GM19023 (cell line): ENCODE results near the gene MBTPS1.
A peak's percentile ranks its signal among the peaks of the same experiment; 100 is the strongest.

Experiments used
- ATAC-seq: cut with Tn5 transposase; IDR thresholded peaks from one replicate; pipeline ENCODE4 v1.9.1; 2021; ENCODE audit warnings: mild to moderate bottlenecking, moderate library complexity; ENCODE audit not compliant: unreplicated experiment

Gene MBTPS1

DNA sequence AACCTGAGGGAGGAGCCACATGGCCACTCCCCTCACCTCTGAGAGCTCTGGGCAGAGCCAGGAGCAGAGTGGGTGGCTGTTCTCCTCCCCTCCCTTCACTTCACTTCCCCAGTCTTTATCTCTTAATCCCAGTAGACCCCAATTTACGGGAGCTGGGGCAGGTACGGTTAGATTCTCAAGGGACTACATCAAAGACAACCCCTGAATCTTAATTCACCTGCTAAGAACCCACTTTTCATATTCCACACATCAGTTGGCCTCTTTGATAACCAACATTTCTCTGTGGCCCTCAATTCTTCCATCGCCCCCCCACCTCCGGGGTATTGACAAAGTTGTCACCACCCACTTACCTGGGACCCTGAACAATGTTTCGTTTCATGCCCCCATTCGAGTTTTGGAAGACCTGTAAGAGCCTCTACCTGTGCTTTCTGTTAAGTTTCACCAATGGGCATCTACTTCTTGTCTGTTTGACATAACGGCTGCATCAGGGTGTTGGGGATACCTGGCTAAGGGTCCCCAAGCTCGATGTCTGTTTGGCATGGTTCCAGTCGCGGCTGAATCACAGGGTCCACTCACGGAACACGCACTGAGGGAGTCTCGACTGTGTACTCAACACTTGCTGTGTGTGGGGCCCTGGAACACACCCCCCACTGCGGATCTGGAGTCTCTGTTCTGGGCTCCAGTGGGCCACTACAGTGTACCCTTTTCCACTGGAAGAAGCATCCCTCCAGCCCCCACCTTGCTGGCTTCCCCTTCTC lies 102.0 kb downstream of the MBTPS1 start:
- ATAC-seq, result no peak

DNA sequence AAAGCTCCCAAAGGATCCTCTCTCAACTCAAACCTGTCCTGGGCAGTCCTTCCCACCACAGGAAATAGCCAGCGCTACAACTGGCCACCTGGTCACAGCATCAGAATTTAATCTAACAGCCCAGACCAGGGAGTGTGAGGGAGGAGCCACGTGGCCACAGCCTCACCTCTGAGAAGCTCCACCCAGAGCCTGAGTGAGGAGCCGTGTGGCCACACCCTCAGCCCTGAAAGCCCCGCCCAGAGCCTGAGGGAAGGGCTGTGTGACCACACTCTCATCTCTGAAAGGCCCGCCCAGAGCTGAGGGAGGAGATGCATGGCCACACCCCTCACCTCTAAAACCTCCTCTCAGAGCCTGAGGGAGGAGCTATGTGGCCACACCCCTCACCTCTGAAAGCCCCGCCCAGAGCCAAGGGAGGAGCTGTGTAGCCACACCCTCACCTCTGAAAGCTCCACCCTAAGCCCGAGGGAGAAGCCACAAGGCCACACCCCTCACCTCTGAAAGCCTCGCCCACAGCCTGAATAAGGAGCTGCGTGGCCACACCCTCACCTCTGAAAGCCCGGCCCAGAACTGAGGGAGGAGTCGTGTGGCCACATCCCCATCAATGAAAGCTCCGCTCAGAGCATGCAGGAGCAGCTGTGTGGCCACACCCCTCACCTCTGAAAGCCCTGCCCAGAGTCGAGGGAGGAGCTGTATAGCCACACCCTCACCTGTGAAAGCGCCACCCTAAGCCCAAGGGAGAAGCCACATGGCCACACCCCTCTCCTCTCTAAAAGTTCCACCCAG lies 102.8 kb downstream of the MBTPS1 start:
- ATAC-seq, result peak; percentile 65

DNA sequence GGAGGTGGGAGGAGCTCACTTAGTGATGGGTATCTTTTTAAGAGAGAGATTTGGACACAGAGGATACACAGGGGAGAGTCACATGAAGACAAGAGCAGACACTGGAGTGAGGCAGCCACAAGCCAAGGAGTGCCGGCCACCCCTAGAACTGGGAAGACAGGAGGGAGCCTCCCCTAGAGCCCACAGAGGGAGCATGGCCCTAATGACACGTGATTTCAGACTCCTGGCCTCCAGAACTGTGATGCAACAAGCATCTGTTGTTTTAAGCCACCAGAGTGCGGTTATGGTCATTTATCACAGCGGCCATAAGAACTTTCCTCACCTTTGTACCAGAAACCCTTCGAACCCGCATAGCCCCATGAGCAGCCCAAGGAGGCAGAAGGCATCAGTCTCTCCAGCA lies 107.5 kb downstream of the MBTPS1 start:
- ATAC-seq, result no peak

DNA sequence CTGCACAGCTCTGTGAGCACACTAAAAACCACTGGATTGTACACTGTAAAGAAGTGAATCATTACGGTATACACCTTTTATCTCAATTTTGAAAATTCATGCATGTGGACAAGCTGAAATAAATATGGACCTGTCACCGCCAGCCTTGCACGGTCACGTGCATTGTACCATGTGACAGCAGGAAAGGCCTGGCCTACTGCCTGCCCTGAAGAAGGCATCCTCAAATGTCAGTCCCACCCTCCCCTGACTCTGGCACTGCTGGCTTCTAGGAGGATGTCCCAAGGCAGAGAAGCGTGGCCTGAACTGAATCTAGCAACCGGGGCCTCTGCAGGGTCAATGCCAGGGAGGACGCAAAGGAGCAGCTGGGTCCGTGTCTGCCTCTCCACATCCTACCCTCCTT lies 108.8 kb downstream of the MBTPS1 start:
- no peak for ATAC-seq

DNA sequence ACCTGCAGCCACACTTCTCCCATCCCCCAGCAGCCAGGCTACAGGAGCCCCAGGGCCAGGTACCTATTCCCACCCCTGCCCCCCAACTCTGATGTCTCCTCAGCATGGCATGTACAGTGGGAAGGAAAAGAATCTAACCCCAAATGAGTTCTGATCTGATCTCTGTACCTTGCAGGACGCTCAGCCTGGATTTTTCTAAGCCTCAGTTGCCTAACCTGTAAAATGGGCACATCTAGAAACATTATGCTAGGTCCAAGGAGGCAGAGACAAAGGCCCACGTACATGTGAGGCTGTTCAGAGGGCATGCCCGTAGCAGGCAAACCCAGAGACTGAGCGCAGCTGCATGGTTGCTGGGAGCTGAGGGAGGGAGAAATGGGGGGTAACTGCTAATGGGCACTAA lies 109.2 kb downstream of the MBTPS1 start:
- ATAC-seq, result no peak

DNA sequence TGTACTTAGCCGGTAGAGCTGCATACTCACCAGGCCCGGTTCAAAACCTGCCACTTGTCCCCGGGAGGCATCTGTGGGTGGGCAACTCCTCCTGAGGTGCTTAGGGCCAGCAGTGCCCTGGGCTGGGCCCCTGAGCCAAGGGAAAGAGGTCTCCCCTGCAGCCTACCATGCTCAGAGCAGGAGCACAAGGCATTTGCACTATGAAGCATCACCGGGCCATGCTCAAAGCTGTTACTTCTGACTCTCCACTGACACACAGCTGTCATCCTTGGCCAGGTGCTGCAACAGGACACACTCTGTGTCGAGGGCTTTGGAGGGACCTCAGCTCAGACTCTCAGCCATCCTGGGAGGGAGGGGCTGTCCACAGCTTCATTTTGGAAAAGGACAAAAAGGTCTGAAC lies 111.4 kb downstream of the MBTPS1 start:
- no peak for ATAC-seq

DNA sequence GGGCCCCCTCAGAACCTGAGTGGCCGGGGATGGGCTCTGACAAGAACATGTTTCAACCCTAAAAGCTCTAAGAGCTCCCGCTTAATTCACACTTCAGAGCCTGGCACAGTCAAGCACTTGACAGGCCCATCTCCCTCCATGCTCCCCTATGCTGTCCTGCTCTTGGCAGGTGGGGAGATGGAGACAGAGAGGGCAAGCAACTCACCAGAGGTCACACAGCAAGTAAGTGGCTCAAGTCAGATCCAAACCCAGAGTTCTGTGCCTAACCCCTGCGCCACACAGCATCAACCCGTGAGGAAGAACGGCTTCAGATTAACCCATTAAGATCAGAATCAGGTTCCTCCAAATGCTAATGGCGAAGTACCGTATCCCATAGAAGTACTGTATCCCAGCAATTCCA lies 112.3 kb downstream of the MBTPS1 start:
- ATAC-seq, result no peak
